IMR-90 (cell line): ENCODE measurements around the gene ATXN1. TPM values are rescaled to one million over a fixed set of nuclear protein-coding genes. Genes with fewer than 3 reads are reported as not detected.

ENCODE experiments used
- ATAC-seq: fragments of 200-7000 bp; cut with Tn5 transposase; 2 replicates; pipeline ENCODE4 v1.9.1; 2020; ENCODE audit warnings: low read depth, mild to moderate bottlenecking, moderate library complexity
- BruUV-seq: library from RNA; stranded (reverse); fragments of 400-500 nt; replicated peaks from 2 replicates; lab custom pipeline; 2021; lab: Mats Ljungman, UMichigan
- CTCF ChIA-PET: fragments of 300-600 bp; formaldehyde crosslinking; extraction: SDS; loops from one replicate; lab custom pipeline; 2021; ENCODE audit warnings: antibody characterized with exemption; lab: Yijun Ruan, JAX
- POLR2A ChIA-PET: fragments of 300-600 bp; sonication (Branson Sonifier 250); formaldehyde crosslinking; loops from one replicate; lab custom pipeline; 2022; ENCODE audit warnings: antibody characterized with exemption; ENCODE audit not compliant: unreplicated experiment; lab: Charles Lee
- DNase-seq: peaks from one replicate; pipeline ENCODE4 v3.0.0; 2013
- H2AFZ ChIP-seq: replicated peaks from 2 replicates; pipeline ENCODE3; 2013; ENCODE audit warnings: low read length, mild to moderate bottlenecking; ENCODE audit not compliant: poor library complexity
- H2AK5ac ChIP-seq: 2 replicates; pipeline ENCODE4 v1.6.1; 2013; ENCODE audit warnings: low read depth, low read length, inconsistent platforms
- H2AK9ac ChIP-seq: replicated peaks from 2 replicates; pipeline ENCODE3; 2013; ENCODE audit warnings: mild to moderate bottlenecking, low read depth, low read length, moderate library complexity; ENCODE audit not compliant: poor library complexity
- H2BK120ac ChIP-seq: 2 replicates; pipeline ENCODE4 v1.6.1; 2013; ENCODE audit warnings: low read depth, low read length, inconsistent platforms
- H2BK15ac ChIP-seq: 3 replicates; pipeline ENCODE4 v1.6.1; 2013; ENCODE audit warnings: low read depth, low read length, inconsistent platforms
- H2BK20ac ChIP-seq: 2 replicates; pipeline ENCODE4 v1.6.1; 2013; ENCODE audit warnings: low read depth, mild to moderate bottlenecking, inconsistent platforms, low read length, moderate library complexity
- H2BK5ac ChIP-seq: 2 replicates; pipeline ENCODE4 v1.6.1; 2013; ENCODE audit warnings: mild to moderate bottlenecking, low read depth, low read length, inconsistent platforms; ENCODE audit not compliant: poor library complexity, severe bottlenecking
- H3K14ac ChIP-seq: replicated peaks from 2 replicates; pipeline ENCODE4 v1.6.1; 2013; ENCODE audit warnings: low read depth, low read length, inconsistent platforms
- H3K18ac ChIP-seq: 2 replicates; pipeline ENCODE4 v1.6.1; 2013; ENCODE audit warnings: low read depth, low read length, control low read depth
- H3K23ac ChIP-seq: 2 replicates; pipeline ENCODE4 v1.6.1; 2013; ENCODE audit warnings: low read depth, low read length, inconsistent platforms
- H3K27ac ChIP-seq: 2 replicates; pipeline ENCODE4 v1.5.1; 2013; ENCODE audit warnings: mild to moderate bottlenecking, control low read depth, low read length; ENCODE audit not compliant: insufficient read depth
- H3K27me3 ChIP-seq: 2 replicates; pipeline ENCODE4 v1.6.1; 2013; ENCODE audit warnings: low read length; ENCODE audit not compliant: control insufficient read depth, insufficient read depth
- H3K36me3 ChIP-seq: 2 replicates; pipeline ENCODE4 v1.6.1; 2013; ENCODE audit warnings: low read length, mixed read lengths; ENCODE audit not compliant: control insufficient read depth, insufficient read depth
- H3K4ac ChIP-seq: 2 replicates; pipeline ENCODE4 v1.6.1; 2013; ENCODE audit warnings: low read depth, low read length, inconsistent platforms
- H3K4me1 ChIP-seq: 2 replicates; pipeline ENCODE4 v1.6.1; 2013; ENCODE audit warnings: low read length, mixed read lengths; ENCODE audit not compliant: control insufficient read depth, insufficient read depth
- H3K4me2 ChIP-seq: 2 replicates; pipeline ENCODE4 v1.6.1; 2013; ENCODE audit warnings: low read depth, mild to moderate bottlenecking, control low read depth, low read length, moderate library complexity
- H3K4me3 ChIP-seq: 2 replicates; pipeline ENCODE4 v1.5.1; 2013; ENCODE audit warnings: low read depth, mild to moderate bottlenecking, control low read depth, low read length, moderate library complexity; ENCODE audit not compliant: insufficient read depth
- H3K56ac ChIP-seq: 2 replicates; pipeline ENCODE4 v1.6.1; 2013; ENCODE audit warnings: low read length, inconsistent platforms; ENCODE audit not compliant: insufficient read depth; ENCODE audit errors: extremely low read depth
- H3K79me1 ChIP-seq, 2 experiments: 2 replicates each; pipeline ENCODE4 v1.6.1; 2013; ENCODE audit warnings: low read length in 2 of 2, inconsistent platforms in 1 of 2, low read depth in 1 of 2
- H3K9ac ChIP-seq: 2 replicates; pipeline ENCODE4 v1.6.1; 2013; ENCODE audit warnings: low read depth, low read length, control low read depth
- H3K9me1 ChIP-seq: 2 replicates; pipeline ENCODE4 v1.6.1; 2013; ENCODE audit warnings: low read length, inconsistent platforms; ENCODE audit not compliant: insufficient read depth
- H3K9me3 ChIP-seq: 2 replicates; pipeline ENCODE4 v1.6.1; 2013; ENCODE audit warnings: low read length; ENCODE audit not compliant: control insufficient read depth, insufficient read depth
- H4K20me1 ChIP-seq: 2 replicates; pipeline ENCODE4 v1.6.1; 2013; ENCODE audit warnings: low read length, inconsistent platforms; ENCODE audit not compliant: insufficient read depth
- H4K5ac ChIP-seq: 2 replicates; pipeline ENCODE4 v1.6.1; 2013; ENCODE audit warnings: mild to moderate bottlenecking, low read depth, low read length, control low read depth
- H4K8ac ChIP-seq, 2 experiments: 2 replicates each; pipeline ENCODE4 v1.6.1; 2013; ENCODE audit warnings: low read depth in 2 of 2, low read length in 2 of 2, control low read depth in 1 of 2, inconsistent platforms in 1 of 2
- H4K91ac ChIP-seq: 2 replicates; pipeline ENCODE4 v1.6.1; 2013; ENCODE audit warnings: low read depth, low read length, inconsistent platforms; ENCODE audit not compliant: insufficient read depth
- BHLHE40 ChIP-seq: fragments of 150-350 bp; IDR thresholded peaks from 2 replicates; pipeline ENCODE4 v1.6.1; 2016; ENCODE audit warnings: mild to moderate bottlenecking, low read depth, low read length
- CEBPB ChIP-seq: IDR thresholded peaks from 2 replicates; pipeline ENCODE4 v1.6.1; 2012; ENCODE audit warnings: low read depth, low read length, improper control_type of control experiment
- CHD1 ChIP-seq: IDR thresholded peaks from 2 replicates; pipeline ENCODE4 v1.6.1; 2012; ENCODE audit warnings: low read depth, low read length, improper control_type of control experiment
- ELK1 ChIP-seq: fragments of 150-350 bp; IDR thresholded peaks from 2 replicates; pipeline ENCODE4 v1.6.1; 2016; ENCODE audit warnings: low read depth, mild to moderate bottlenecking, low read length, moderate library complexity, borderline replicate concordance
- FOS ChIP-seq: fragments of 150-350 bp; IDR thresholded peaks from 2 replicates; pipeline ENCODE4 v1.6.1; 2016; ENCODE audit warnings: low read depth, low read length
- MAFK ChIP-seq: IDR thresholded peaks from 2 replicates; pipeline ENCODE4 v1.6.1; 2012; ENCODE audit warnings: low read depth, low read length, improper control_type of control experiment
- MAZ ChIP-seq: IDR thresholded peaks from 2 replicates; pipeline ENCODE4 v1.6.1; 2012; ENCODE audit warnings: low read depth, mild to moderate bottlenecking, low read length, improper control_type of control experiment, moderate library complexity, borderline replicate concordance
- MXI1 ChIP-seq: IDR thresholded peaks from 2 replicates; pipeline ENCODE4 v1.6.1; 2012; ENCODE audit warnings: low read depth, mild to moderate bottlenecking, low read length, moderate library complexity, borderline replicate concordance
- NFE2L2 ChIP-seq: fragments of 150-350 bp; IDR thresholded peaks from 2 replicates; pipeline ENCODE4 v1.6.1; 2016; ENCODE audit warnings: low read depth, mild to moderate bottlenecking, low read length
- POLR2A ChIP-seq: IDR thresholded peaks from 2 replicates; pipeline ENCODE4 v1.6.1; 2012; ENCODE audit warnings: mild to moderate bottlenecking, low read depth, low read length
- RAD21 ChIP-seq: IDR thresholded peaks from 2 replicates; pipeline ENCODE4 v1.6.1; 2012; ENCODE audit warnings: low read length, improper control_type of control experiment
- RFX5 ChIP-seq: IDR thresholded peaks from 2 replicates; pipeline ENCODE4 v1.8.0; 2012; ENCODE audit warnings: low read depth, mild to moderate bottlenecking, low read length, moderate library complexity
- SMC3 ChIP-seq: fragments of 150-350 bp; IDR thresholded peaks from 2 replicates; pipeline ENCODE4 v1.6.1; 2016; ENCODE audit warnings: low read depth, mild to moderate bottlenecking, antibody characterized with exemption, low read length, moderate library complexity
- WGBS, 2 experiments: methylation state at CpG; one replicate each; pipeline versions ENCODE4 v1.1.5 to v1.1.7; 2013; ENCODE audit warnings: missing lambda C conversion rate in 2 of 2; ENCODE audit not compliant: insufficient read length in 1 of 2; ENCODE audit errors: extremely low coverage in 2 of 2; 5-methylcytosine and 5-hydroxymethylcytosine counted together
- dilution Hi-C: fragments of 300-500 bp; cut with HindIII; formaldehyde crosslinking; loops from one replicate; pipeline ENCODE4 v1.14.3; 2018; ENCODE audit warnings: low sequenced_read_pairs; ENCODE audit not compliant: unreplicated experiment
- in situ Hi-C: fragments of 300-500 bp; cut with MboI; formaldehyde crosslinking; loops from 3 replicates; pipeline ENCODE4 v1.14.3; 2019; ENCODE audit warnings: low sequenced_read_pairs, inconsistent platforms, mixed read lengths
- intact Hi-C: fragments of 100-400 bp; cut with micrococcal nuclease; formaldehyde crosslinking; loops from 2 replicates; pipeline ENCODE4 v1.10.0; 2022
- polyA plus RNA-seq, 3 experiments: library from polyadenylated mRNA; depleted of rRNA; stranded (reverse); fragments of >200 nt; gene quantifications; 2 replicates each; pipeline ENCODE4 v1.2.3, GENCODE V29; 2012; ENCODE audit warnings: low replicate concordance in 1 of 3
- total RNA-seq: library from RNA; depleted of rRNA; stranded (reverse); fragments of >200 nt; gene quantifications from 2 replicates; pipeline ENCODE4 v1.2.3, GENCODE V29; 2012

The ATXN1 gene
- total and polyA plus RNA-seq, 2 of the 4 experiments (the other 2 are of a cell fraction): 7.3 to 11.1 TPM

- ATAC-seq: no peak
- Histone ChIP-seq H3K4me3 (no peak overlapping the region), H3K18ac (no peak overlapping the region), H2AK9ac (no peak overlapping the region), H4K8ac (no peak overlapping the region), H2AFZ (no peak overlapping the region), H3K27me3 (no peaks in the 10 kb centered on the region), H3K56ac (no peak overlapping the region), H4K5ac (no peak overlapping the region), H3K4me1 (peaks cover 4% of the 10 kb centered on the region), H2BK5ac (no peak overlapping the region), H3K4me2 (no peak overlapping the region), H3K79me1 (peaks cover 0 to 11% of the 10 kb centered on the region in 2 experiments; a peak in 2 of 4 replicates), H4K20me1 (peaks cover 14% of the 10 kb centered on the region), H3K9me1 (peaks cover 10% of the 10 kb centered on the region), H2AK5ac (no peak overlapping the region), H3K27ac (no peak overlapping the region), H3K9me3 (no peaks in the 10 kb centered on the region), H2BK20ac (no peak overlapping the region), H3K23ac (no peak overlapping the region), H2BK120ac (no peak overlapping the region), H4K91ac (no peak overlapping the region), H3K14ac (no peak overlapping the region), H2BK15ac (no peak overlapping the region), H3K9ac (no peak overlapping the region), H3K4ac (no peak overlapping the region), H3K36me3 (peaks cover 10% of the 10 kb centered on the region)
- dilution Hi-C loops (no loop called here), intact Hi-C loops (no loop called here), in situ Hi-C loops (no loop called here)
- DNase-seq: no peak
- ChIA-PET CTCF (interaction anchor here (0.9 kb wide), 1 partner anchor 9 kb away, joined by 4 read pairs; no protein-coding TSS in a partner anchor), POLR2A (no interaction called here)
- no TSS peak for BruUV-seq
- TF ChIP-seq RAD21 (no peak), CEBPB (no peak), MXI1 (no peak), MAFK (no peak), POLR2A (no peak), SMC3 (no peak), NFE2L2 (no peak), BHLHE40 (no peak), ELK1 (no peak), RFX5 (no peak), FOS (no peak), CHD1 (no peak), MAZ (no peak)
- 95% methylated on average over 3 of the region's 6 CpGs; no CpG with 5 or more reads in 1 of the 2 experiments for WGBS, 2 experiments
Observed at GRCh38 chr6:16522937-16523336, 238.3 kb downstream of the ATXN1 start.
